ENCODE measurements around the gene RAP1GAP2.

- TF ChIP-seq CTCF (conservative IDR thresholded peaks at IDR 0.05) (no peak), ZFX (IDR thresholded peaks at IDR 0.05) (no peak)
These were observed 106.3 kb downstream of the RAP1GAP2 start for GRCh38 chr17:2902546-2902945.

Data from C4-2B (cell line).